ENCODE results near the gene NCBP2. TPM values are rescaled to one million over a fixed set of nuclear protein-coding genes. Genes with fewer than 3 reads are reported as not detected.

NCBP2 gene
- total and polyA plus RNA-seq, 2 donors from 2014 or later, result 46.1 to 59.9 TPM

DNA sequence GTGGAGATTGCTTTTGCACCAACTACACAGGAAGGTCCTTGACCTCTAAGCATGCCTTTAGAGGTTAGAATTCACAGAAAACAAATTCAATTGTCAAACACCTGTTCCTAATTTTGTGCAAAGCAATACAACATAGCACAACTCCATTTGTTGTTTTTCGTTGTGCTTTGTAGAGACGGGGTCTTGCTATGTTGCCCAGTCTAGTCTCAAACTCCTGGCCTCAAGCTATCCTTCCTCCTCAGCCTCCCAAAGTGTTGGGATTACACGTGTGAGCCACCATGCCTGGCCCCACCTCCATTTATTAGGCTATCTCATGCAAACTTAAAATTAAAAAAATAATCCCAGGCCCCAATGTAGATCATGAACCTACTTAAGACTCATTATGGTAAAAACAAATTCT, 6.0 kb downstream of the NCBP2 start:
- no peak overlapping the region for H3K9ac ChIP-seq (ENCODE audit: low read length in 3 of 3)
- H3K27me3 ChIP-seq (ENCODE audit: control insufficient read depth, insufficient read depth, low read length), result no peaks in the 10 kb centered on the region
- H3K27ac ChIP-seq (ENCODE audit: low read depth in 2 of 2, low read length in 2 of 2), result no peak overlapping the region
- no peak for FAIRE-seq
- no peaks in the 10 kb centered on the region for H3K9me3 ChIP-seq (ENCODE audit: control insufficient read depth in 2 of 3, insufficient read depth in 1 of 3, low read length in 3 of 3)
- intact Hi-C loops (cut with DNase I), result no loop called here
- H3K36me3 ChIP-seq (ENCODE audit: control insufficient read depth in 2 of 3, insufficient read depth in 3 of 3, low read length in 3 of 3), result peaks cover 10 to 50% (median 26%) of the 10 kb centered on the region in 3 donors
- no peak overlapping the region for H3K4me3 ChIP-seq (ENCODE audit: low read length in 3 of 3)
- H3K4me1 ChIP-seq (ENCODE audit: control insufficient read depth in 2 of 3, insufficient read depth in 2 of 3, low read depth in 1 of 3, low read length in 3 of 3), result peaks cover 0 to 3% (median 0%) of the 10 kb centered on the region in 3 donors
- no peak for DNase-seq
- TF ChIP-seq, protein P1, sequence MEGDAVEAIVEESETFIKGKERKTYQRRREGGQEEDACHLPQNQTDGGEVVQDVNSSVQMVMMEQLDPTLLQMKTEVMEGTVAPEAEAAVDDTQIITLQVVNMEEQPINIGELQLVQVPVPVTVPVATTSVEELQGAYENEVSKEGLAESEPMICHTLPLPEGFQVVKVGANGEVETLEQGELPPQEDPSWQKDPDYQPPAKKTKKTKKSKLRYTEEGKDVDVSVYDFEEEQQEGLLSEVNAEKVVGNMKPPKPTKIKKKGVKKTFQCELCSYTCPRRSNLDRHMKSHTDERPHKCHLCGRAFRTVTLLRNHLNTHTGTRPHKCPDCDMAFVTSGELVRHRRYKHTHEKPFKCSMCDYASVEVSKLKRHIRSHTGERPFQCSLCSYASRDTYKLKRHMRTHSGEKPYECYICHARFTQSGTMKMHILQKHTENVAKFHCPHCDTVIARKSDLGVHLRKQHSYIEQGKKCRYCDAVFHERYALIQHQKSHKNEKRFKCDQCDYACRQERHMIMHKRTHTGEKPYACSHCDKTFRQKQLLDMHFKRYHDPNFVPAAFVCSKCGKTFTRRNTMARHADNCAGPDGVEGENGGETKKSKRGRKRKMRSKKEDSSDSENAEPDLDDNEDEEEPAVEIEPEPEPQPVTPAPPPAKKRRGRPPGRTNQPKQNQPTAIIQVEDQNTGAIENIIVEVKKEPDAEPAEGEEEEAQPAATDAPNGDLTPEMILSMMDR (IDR thresholded peaks at IDR 0.05; ENCODE audit: borderline replicate concordance, extremely low read depth, insufficient read depth), result no peak

DNA sequence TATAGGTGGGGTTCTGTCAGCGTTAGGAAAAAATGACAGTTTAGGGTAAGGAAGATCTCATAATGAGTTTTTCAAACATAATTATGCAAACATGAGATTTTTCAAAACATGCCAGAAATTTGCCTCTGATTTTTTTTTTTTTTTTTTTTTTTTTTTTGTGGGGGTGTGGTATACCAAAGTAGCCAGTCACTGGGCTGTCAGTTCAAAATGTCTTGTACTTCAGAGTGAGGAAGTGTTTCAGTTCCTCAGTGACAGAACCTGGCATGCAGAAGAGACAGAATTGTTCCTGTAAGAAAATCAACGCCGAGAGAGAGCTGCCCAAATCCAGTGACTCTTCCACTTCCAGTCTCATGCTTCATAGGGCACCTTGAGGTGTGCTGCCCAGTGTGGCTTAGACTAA, 9.7 kb downstream of the NCBP2 start:
- H3K27me3 ChIP-seq (ENCODE audit: control insufficient read depth, insufficient read depth, low read length), result no peaks in the 10 kb centered on the region
- DNase-seq, result no peak
- FAIRE-seq, result no peak
- no peak overlapping the region for H3K9ac ChIP-seq (ENCODE audit: low read length in 3 of 3)
- H3K4me1 ChIP-seq (ENCODE audit: control insufficient read depth in 2 of 3, insufficient read depth in 2 of 3, low read depth in 1 of 3, low read length in 3 of 3), result no peaks in the 10 kb centered on the region
- peaks cover 8 to 55% (median 28%) of the 10 kb centered on the region in 3 donors for H3K36me3 ChIP-seq (ENCODE audit: control insufficient read depth in 2 of 3, insufficient read depth in 3 of 3, low read length in 3 of 3)
- no peak overlapping the region for H3K27ac ChIP-seq (ENCODE audit: low read depth in 2 of 2, low read length in 2 of 2)
- no peak overlapping the region for H3K4me3 ChIP-seq (ENCODE audit: low read length in 3 of 3)
- TF ChIP-seq, protein P1 (IDR thresholded peaks at IDR 0.05; ENCODE audit: borderline replicate concordance, extremely low read depth, insufficient read depth), result no peak
- intact Hi-C loops (cut with DNase I), result no loop called here
- H3K9me3 ChIP-seq (ENCODE audit: control insufficient read depth in 2 of 3, insufficient read depth in 1 of 3, low read length in 3 of 3), result no peaks in the 10 kb centered on the region

DNA sequence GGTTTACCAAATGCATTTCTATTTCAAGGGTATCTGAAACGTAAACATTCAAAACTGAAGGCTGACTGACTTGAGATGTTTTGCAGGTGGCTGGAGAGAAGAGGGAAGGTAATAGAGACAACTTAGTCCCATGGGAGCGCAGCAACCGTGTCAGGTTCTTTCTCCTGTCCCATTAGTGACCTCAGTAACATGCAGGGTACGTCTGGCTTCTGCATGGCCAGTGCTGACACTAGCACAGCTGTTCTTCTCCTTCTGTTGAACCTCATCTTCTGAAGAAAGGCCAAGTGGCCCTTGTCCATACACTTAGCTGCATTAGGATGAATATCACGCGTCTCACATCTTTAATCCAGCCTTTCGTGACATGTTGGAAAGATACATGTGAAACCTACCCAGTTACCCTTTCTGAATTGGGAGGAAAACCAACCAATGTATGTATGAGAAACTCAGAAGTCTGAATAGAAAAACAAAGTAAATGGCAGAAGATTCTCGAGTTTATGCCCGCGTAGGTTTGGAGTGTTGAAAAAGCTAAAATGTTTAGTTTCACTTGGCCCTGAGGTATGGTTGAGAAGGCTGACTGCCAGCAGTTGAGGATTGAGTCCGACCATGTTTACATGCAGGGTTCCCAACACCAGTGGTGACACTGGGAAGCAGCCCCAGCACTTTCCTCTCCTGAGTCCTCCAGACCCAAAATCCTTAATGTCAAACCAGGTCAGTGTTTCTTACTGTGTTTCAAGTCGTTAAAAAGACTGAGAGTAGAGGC, 10.3 kb downstream of the NCBP2 start:
- H3K9ac ChIP-seq (ENCODE audit: low read length in 3 of 3), result no peak overlapping the region
- no peaks in the 10 kb centered on the region for H3K27me3 ChIP-seq (ENCODE audit: control insufficient read depth, insufficient read depth, low read length)
- no peak overlapping the region for H3K4me3 ChIP-seq (ENCODE audit: low read length in 3 of 3)
- no peak overlapping the region for H3K27ac ChIP-seq (ENCODE audit: low read depth in 2 of 2, low read length in 2 of 2)
- FAIRE-seq (no peak), DNase-seq (no peak)
- no peaks in the 10 kb centered on the region for H3K9me3 ChIP-seq (ENCODE audit: control insufficient read depth in 2 of 3, insufficient read depth in 1 of 3, low read length in 3 of 3)
- intact Hi-C loops (cut with DNase I), result no loop called here
- TF ChIP-seq, protein P1 (IDR thresholded peaks at IDR 0.05; ENCODE audit: borderline replicate concordance, extremely low read depth, insufficient read depth), result no peak
- H3K36me3 ChIP-seq (ENCODE audit: control insufficient read depth in 2 of 3, insufficient read depth in 3 of 3, low read length in 3 of 3), result peaks cover 7 to 49% (median 23%) of the 10 kb centered on the region in 3 donors
- H3K4me1 ChIP-seq (ENCODE audit: control insufficient read depth in 2 of 3, insufficient read depth in 2 of 3, low read depth in 1 of 3, low read length in 3 of 3), result no peaks in the 10 kb centered on the region
